Keratinocyte (primary cell): ENCODE results near the gene C1R. TPM values are rescaled to one million over a fixed set of nuclear protein-coding genes. Genes with fewer than 3 reads are reported as not detected.

Experiments used
- DNase-seq: peaks from one replicate; pipeline ENCODE4 v3.0.0-alpha.2; 2011; ENCODE audit warnings: low read depth, missing footprints, low spot score
- FAIRE-seq: peaks from 2 replicates; lab custom pipeline; 2011; peaks lifted over from hg19 to GRCh38; lab: Jason Lieb, UNC
- H2AFZ ChIP-seq: 2 replicates; pipeline ENCODE4 v1.6.0; 2012; ENCODE audit warnings: low read length, control low read depth, inconsistent platforms; ENCODE audit not compliant: control insufficient read depth
- H3K27ac ChIP-seq: 2 replicates; pipeline ENCODE4 v1.5.1; 2011; ENCODE audit warnings: low read length; ENCODE audit not compliant: control insufficient read depth, insufficient read depth
- H3K27me3 ChIP-seq: 3 replicates; pipeline ENCODE4 v1.6.0; 2011; ENCODE audit warnings: low read length; ENCODE audit not compliant: control insufficient read depth, insufficient read depth; ENCODE audit errors: extremely low read depth
- H3K36me3 ChIP-seq, 2 experiments: 2 replicates in 1 of 2; 3 replicates in 1 of 2; pipeline ENCODE4 v1.5.1; 2011; ENCODE audit warnings: low read length in 2 of 2, mild to moderate bottlenecking in 1 of 2; ENCODE audit not compliant: control insufficient read depth in 2 of 2, insufficient read depth in 2 of 2; ENCODE audit errors: extremely low read depth in 1 of 2
- H3K4me1 ChIP-seq: 3 replicates; pipeline ENCODE4 v1.5.1; 2011; ENCODE audit warnings: low read length; ENCODE audit not compliant: control insufficient read depth, insufficient read depth; ENCODE audit errors: extremely low read depth
- H3K4me2 ChIP-seq: 3 replicates; pipeline ENCODE4 v1.6.0; 2011; ENCODE audit warnings: low read depth, low read length; ENCODE audit not compliant: control insufficient read depth, insufficient read depth; ENCODE audit errors: extremely low read depth
- H3K4me3 ChIP-seq, 3 experiments: fragments of 200-600 bp in 1 of 3; sonication (generic) in 1 of 3; 2 replicates in 2 of 3; 3 replicates in 1 of 3; pipeline ENCODE4 v1.5.1; 2011 to 2016; ENCODE audit warnings: low read length in 3 of 3, mild to moderate bottlenecking in 3 of 3, control low read depth in 2 of 3, inconsistent platforms in 1 of 3, low read depth in 1 of 3, mixed read lengths in 1 of 3, mixed run types in 1 of 3, moderate library complexity in 1 of 3; ENCODE audit not compliant: control insufficient read depth in 2 of 3, insufficient read depth in 2 of 3; ENCODE audit errors: extremely low read depth in 1 of 3
- H3K79me2 ChIP-seq: 2 replicates; pipeline ENCODE4 v1.6.0; 2012; ENCODE audit warnings: low read length; ENCODE audit not compliant: control insufficient read depth, insufficient read depth
- H3K9ac ChIP-seq: 3 replicates; pipeline ENCODE4 v1.6.0; 2011; ENCODE audit warnings: low read length; ENCODE audit not compliant: control insufficient read depth, insufficient read depth; ENCODE audit errors: extremely low read depth
- H3K9me1 ChIP-seq: 3 replicates; pipeline ENCODE4 v1.6.0; 2011; ENCODE audit warnings: low read length; ENCODE audit not compliant: control insufficient read depth, insufficient read depth; ENCODE audit errors: extremely low read depth
- H3K9me3 ChIP-seq: 2 replicates; pipeline ENCODE4 v1.5.1; 2012; ENCODE audit warnings: low read depth, low read length; ENCODE audit not compliant: control insufficient read depth
- H4K20me1 ChIP-seq: 3 replicates; pipeline ENCODE4 v1.6.0; 2011; ENCODE audit warnings: low read length; ENCODE audit not compliant: control insufficient read depth, insufficient read depth; ENCODE audit errors: extremely low read depth
- CTCF ChIP-seq, 3 experiments: IDR thresholded peaks in 1 of 3; conservative IDR thresholded peaks in 1 of 3; optimal IDR thresholded peaks in 1 of 3; 2 replicates in 2 of 3; 3 replicates in 1 of 3; pipeline versions ENCODE3 to v1.5.1; 2011; ENCODE audit warnings: low read length in 3 of 3, mild to moderate bottlenecking in 3 of 3, moderate library complexity in 2 of 3, control low read depth in 1 of 3, inconsistent platforms in 1 of 3; ENCODE audit not compliant: insufficient read depth in 2 of 3; ENCODE audit errors: extremely low read depth in 1 of 3
- EZH2 ChIP-seq: IDR thresholded peaks from one replicate; pipeline ENCODE4 v1.6.1; 2012; ENCODE audit warnings: inconsistent platforms, mild to moderate bottlenecking, low read length, moderate library complexity
- dilution Hi-C: fragments of 300-500 bp; cut with MboI; formaldehyde crosslinking; loops from one replicate; pipeline ENCODE4 v1.7.0; 2020; ENCODE audit warnings: low sequenced_read_pairs; ENCODE audit not compliant: extremely low pct_ligation_motif_present
- polyA plus RNA-seq, 5 experiments: library from polyadenylated mRNA; depleted of rRNA in 3 of 5; stranded (reverse) in 3 of 5; stranded (forward) in 1 of 5; unstranded in 1 of 5; fragments of >200 nt; gene quantifications; 1 replicate in 1 of 5; 2 replicates in 3 of 5; 3 replicates in 1 of 5; pipeline versions ENCODE4 v1.2.1 to v1.2.3, GENCODE V29; 2011 to 2012; ENCODE audit warnings: missing spikeins in 2 of 5, low read depth in 1 of 5, low replicate concordance in 1 of 5

The C1R gene
- polyA plus RNA-seq, 1 donor (not counting 4 experiments of a cell fraction or from before 2014, with no cell fraction given): 2.8 TPM

GRCh38 chr12:7081037-7081436, 11.2 kb downstream of the C1R start:
- H3K36me3 ChIP-seq: no peaks in the 10 kb centered on the region
- H3K27me3 ChIP-seq: no peaks in the 10 kb centered on the region
- H3K4me2 ChIP-seq: no peak overlapping the region
- H4K20me1 ChIP-seq: no peaks in the 10 kb centered on the region
- H3K27ac ChIP-seq: no peak overlapping the region
- FAIRE-seq (no peak), DNase-seq (no peak)
- no peak overlapping the region for H3K4me3 ChIP-seq
- dilution Hi-C loops: no loop called here
- TF ChIP-seq CTCF (optimal IDR thresholded peaks at IDR 0.05 in 1 of 3, IDR thresholded peaks at IDR 0.05 in 1 of 3, conservative IDR thresholded peaks at IDR 0.05 in 1 of 3; ENCODE audit: extremely low read depth in 1 of 3, insufficient read depth in 2 of 3, low read length in 3 of 3): no peak
- no peak for TF ChIP-seq EZH2
- H3K9me1 ChIP-seq: no peaks in the 10 kb centered on the region
- H3K9me3 ChIP-seq: no peaks in the 10 kb centered on the region
- H2AFZ ChIP-seq: no peak overlapping the region
- no peak overlapping the region for H3K9ac ChIP-seq
- peaks cover 19% of the 10 kb centered on the region for H3K4me1 ChIP-seq
- H3K79me2 ChIP-seq: no peaks in the 10 kb centered on the region

- dilution Hi-C loops: no loop called here
- peak; percentile 45 for DNase-seq
- Histone ChIP-seq H3K27ac (peak overlapping the region; percentile 92), H3K36me3 (no peaks in the 10 kb centered on the region), H3K4me2 (peak overlapping the region; percentile 86), H3K27me3 (no peaks in the 10 kb centered on the region), H3K9me3 (no peaks in the 10 kb centered on the region), H3K4me1 (peaks cover 19% of the 10 kb centered on the region), H3K4me3 (peak overlapping the region in 2 of 3 experiments; percentile 56), H3K9ac (peak overlapping the region; percentile 67), H3K79me2 (no peaks in the 10 kb centered on the region), H4K20me1 (no peaks in the 10 kb centered on the region), H3K9me1 (no peaks in the 10 kb centered on the region), H2AFZ (no peak overlapping the region)
- FAIRE-seq: peak; percentile 77
- TF ChIP-seq EZH2 (no peak), CTCF (optimal IDR thresholded peaks at IDR 0.05 in 1 of 3, IDR thresholded peaks at IDR 0.05 in 1 of 3, conservative IDR thresholded peaks at IDR 0.05 in 1 of 3; ENCODE audit: extremely low read depth in 1 of 3, insufficient read depth in 2 of 3, low read length in 3 of 3) (no peak)
These were observed 12.5 kb downstream of the C1R start for GRCh38 chr12:7079826-7080125.
